Measurements from ENCODE around the gene SURF6.
A peak's percentile ranks its signal among the peaks of the same experiment; 100 is the strongest.

Gene SURF6

DNA sequence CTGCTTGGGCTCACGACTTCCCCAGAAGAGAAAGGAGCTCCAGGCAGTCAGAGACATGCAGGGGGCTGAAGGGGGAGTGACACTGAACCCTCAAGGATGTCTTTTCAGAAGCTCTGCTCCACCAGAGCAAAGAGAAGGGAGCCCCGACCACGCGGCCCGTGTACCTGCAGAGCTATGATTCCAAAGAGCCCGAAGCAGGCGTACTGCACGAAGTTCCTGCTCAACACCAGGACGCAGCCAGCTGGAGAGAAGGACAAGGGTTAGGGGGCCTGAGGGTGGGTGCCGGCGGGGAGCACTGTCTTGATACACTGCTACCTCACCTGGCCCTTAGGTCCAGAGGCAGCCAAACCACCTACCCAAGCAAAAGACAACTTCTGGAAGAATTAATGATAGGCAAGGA, 30.4 kb upstream of the SURF6 start:
- no peak for TF ChIP-seq POLR2A (IDR thresholded peaks at IDR 0.05; ENCODE audit: low read depth, low read length)
- DNase-seq (ENCODE audit: insufficient read length) (no peak), FAIRE-seq (no peak)

DNA sequence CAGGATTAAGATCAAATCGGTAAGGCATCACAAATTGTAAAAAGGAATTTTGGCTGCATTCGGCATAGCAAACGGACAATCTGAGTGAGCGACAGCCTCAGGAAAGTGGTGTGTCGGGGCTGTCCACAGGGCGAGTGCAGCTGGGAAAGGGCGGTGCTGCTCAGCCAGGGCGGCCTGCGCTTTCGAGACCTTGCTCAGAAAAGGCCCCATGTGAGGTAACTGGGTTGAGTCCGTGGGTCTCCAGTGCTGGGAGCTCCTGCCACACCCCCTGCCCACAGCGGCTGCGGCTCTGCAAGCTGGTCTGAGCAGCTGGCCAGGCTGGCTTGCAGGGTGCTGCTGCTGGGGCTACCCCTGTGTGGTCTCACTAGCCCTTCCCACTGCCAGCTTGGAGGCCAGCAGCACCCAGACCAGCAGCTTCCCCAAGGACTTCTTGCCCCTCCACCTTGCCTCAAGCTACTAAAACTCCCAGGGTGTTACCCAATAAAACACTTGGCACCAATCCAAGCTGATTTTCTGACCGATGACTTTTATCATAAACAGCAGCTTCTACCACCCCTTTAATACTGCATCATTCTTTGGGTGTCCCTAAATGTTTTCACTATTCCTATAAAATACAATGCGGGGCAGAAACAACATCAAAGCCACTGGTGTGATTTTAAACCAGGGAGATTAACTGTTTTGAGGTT, 26.5 kb upstream of the SURF6 start:
- DNase-seq (ENCODE audit: insufficient read length) (no peak), FAIRE-seq (no peak)
- no peak for TF ChIP-seq TAF1 (IDR thresholded peaks at IDR 0.05; ENCODE audit: borderline replicate concordance, low read depth, low read length)
- TF ChIP-seq POLR2AphosphoS5 (IDR thresholded peaks at IDR 0.05; ENCODE audit: low read depth, low read length) = peak; percentile 34; the same call in 1 of the 2 replicates

GRCh38 chr9:133361507-133362092, 25.6 kb upstream of the SURF6 start:
- DNase-seq (ENCODE audit: insufficient read length) (no peak), FAIRE-seq (no peak)
- TF ChIP-seq TAF1 (IDR thresholded peaks at IDR 0.05; ENCODE audit: borderline replicate concordance, low read depth, low read length) (no peak), POLR2AphosphoS5 (IDR thresholded peaks at IDR 0.05; ENCODE audit: low read depth, low read length) (peak; percentile 38)

- no peak for FAIRE-seq
- TF ChIP-seq TAF1 (IDR thresholded peaks at IDR 0.05; ENCODE audit: borderline replicate concordance, low read depth, low read length) (no peak), POLR2AphosphoS5 (IDR thresholded peaks at IDR 0.05; ENCODE audit: low read depth, low read length) (peak; percentile 39; the same call in 1 of the 2 replicates), POLR2A (IDR thresholded peaks at IDR 0.05; ENCODE audit: low read depth, low read length) (0 out of 2 replicates have a peak, but pooled peaks have one; percentile 38)
- no peak for DNase-seq (ENCODE audit: insufficient read length)
These were observed 24.7 kb upstream of the SURF6 start for GRCh38 chr9:133360400-133361393.

GRCh38 chr9:133359399-133360175, 23.6 kb upstream of the SURF6 start:
- FAIRE-seq = no peak
- TF ChIP-seq POLR2A (IDR thresholded peaks at IDR 0.05; ENCODE audit: low read depth, low read length) (no peak), POLR2AphosphoS5 (IDR thresholded peaks at IDR 0.05; ENCODE audit: low read depth, low read length) (no peak), TAF1 (IDR thresholded peaks at IDR 0.05; ENCODE audit: borderline replicate concordance, low read depth, low read length) (no peak)
- DNase-seq (ENCODE audit: insufficient read length) = no peak

DNA sequence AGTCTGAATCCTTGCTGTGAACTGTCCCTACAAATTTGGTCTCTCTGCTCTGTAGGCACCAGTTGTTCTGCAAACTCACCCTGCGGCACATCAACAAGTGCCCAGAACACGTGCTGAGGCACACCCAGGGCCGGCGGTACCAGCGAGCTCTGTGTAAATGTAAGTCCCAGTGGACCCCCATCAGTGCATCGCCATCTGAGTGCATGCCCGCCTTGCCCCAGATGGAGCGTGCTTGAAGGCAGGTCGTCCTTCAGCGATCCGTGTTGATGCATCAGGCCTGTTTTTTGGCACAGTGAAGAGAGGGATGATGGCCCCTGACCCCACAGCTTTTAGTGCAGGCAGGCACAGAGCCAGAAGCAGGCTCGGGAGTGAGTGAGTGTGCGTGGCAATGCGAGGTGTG, 21.7 kb upstream of the SURF6 start:
- no peak for FAIRE-seq
- no peak for DNase-seq (ENCODE audit: insufficient read length)
- TF ChIP-seq POLR2AphosphoS5 (IDR thresholded peaks at IDR 0.05; ENCODE audit: low read depth, low read length) (no peak), TAF1 (IDR thresholded peaks at IDR 0.05; ENCODE audit: borderline replicate concordance, low read depth, low read length) (no peak), POLR2A (IDR thresholded peaks at IDR 0.05; ENCODE audit: low read depth, low read length) (no peak)

DNA sequence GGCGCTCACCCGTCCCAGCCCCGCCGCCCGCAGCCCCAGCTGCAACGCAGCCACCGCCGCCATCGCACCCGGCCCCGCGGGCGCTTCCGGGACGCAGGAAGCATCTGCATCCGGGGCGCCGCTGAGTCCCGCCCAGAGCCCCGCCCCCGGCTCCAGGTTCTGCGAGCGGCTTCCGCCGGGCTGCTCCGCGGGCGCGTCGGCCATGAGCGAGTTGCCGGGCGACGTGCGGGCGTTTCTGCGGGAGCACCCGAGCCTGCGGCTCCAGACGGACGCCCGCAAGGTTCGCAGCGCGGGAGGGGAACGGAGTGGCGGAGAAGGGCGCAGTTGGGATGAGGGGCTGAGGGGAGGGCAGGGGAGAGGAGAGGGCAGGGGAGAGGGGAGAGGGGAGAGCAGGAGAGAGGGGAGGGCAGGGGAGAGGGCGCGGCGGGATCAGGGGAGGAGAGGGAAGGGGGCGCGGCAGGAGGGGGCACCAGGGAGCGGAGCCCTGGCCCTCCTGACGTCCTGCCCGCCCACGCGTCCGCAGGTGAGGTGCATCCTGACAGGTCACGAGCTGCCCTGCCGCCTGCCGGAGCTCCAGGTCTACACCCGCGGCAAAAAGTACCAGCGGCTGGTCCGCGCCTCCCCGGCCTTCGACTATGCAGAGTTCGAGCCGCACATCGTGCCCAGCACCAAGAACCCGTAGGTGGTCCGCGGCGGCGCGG, 20.6 kb upstream of the SURF6 start, which contains the start of the genes SURF1 and SURF2:
TSS of gene SURF1 (minus strand) at position 97 of the 701 bp plus-strand sequence. CDS start at position 63, 34 bp downstream.
TSS of gene SURF2 (plus strand) at position 160 of the 701 bp plus-strand sequence. CDS start at position 203, 43 bp downstream.
- FAIRE-seq (peak; percentile 80), DNase-seq (ENCODE audit: insufficient read length) (peak; percentile 92)
- TF ChIP-seq TAF1 (IDR thresholded peaks at IDR 0.05; ENCODE audit: borderline replicate concordance, low read depth, low read length) (peak; percentile 80; the same call in 1 of the 2 replicates), POLR2AphosphoS5 (IDR thresholded peaks at IDR 0.05; ENCODE audit: low read depth, low read length) (0 out of 2 replicates have a peak, but pooled peaks have one; percentile 25), POLR2A (IDR thresholded peaks at IDR 0.05; ENCODE audit: low read depth, low read length) (peak; percentile 73)

DNA sequence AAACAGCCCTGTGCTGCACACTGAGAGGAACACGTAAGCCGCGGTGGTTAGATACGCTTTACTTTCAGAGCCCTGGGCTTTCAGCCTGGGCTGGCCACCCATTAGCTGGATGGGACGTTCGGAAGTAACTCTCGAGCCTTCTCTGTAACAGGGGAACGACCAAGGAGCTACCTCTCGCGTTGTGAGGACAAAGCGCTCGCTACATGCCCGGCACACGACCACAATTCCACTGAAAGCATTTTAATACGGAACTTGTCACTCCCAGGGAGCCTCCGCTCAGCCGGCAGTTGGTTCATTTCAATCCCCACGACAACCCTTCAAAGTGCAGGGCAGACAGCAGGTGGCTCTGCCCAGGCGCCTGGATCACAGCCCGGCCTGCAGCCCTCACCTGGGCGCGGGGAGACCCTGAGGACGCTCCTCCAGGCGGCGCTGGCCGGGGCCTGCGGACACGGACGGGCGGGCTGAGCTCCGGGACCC, 19.9 kb upstream of the SURF6 start:
- FAIRE-seq = no peak
- TF ChIP-seq POLR2AphosphoS5 (IDR thresholded peaks at IDR 0.05; ENCODE audit: low read depth, low read length) = no peak
- TF ChIP-seq POLR2A (IDR thresholded peaks at IDR 0.05; ENCODE audit: low read depth, low read length) = no peak
- no peak for DNase-seq (ENCODE audit: insufficient read length)

DNA sequence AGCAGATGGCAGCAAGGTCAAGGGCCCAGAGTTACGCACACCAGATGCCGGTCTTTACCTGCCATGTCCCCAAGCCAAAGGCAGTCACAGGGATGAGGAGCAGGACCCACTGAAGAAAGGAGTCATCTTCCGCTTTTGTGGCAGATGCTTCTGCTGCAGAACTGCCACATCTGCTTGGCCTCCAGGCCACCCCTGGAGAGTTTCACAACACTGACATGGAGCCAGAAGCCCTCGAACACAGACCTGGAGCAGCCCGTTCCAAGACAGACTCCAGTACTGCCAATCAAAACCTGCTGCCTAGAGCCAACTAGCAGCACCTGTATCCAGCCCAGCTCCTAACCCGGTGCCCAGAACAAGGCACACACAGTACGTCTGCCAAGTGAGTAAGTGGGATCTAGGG, 18.8 kb upstream of the SURF6 start:
- FAIRE-seq = no peak
- no peak for DNase-seq (ENCODE audit: insufficient read length)
- TF ChIP-seq TAF1 (IDR thresholded peaks at IDR 0.05; ENCODE audit: borderline replicate concordance, low read depth, low read length) = no peak
- no peak for TF ChIP-seq POLR2AphosphoS5 (IDR thresholded peaks at IDR 0.05; ENCODE audit: low read depth, low read length)
- no peak for TF ChIP-seq POLR2A (IDR thresholded peaks at IDR 0.05; ENCODE audit: low read depth, low read length)

GRCh38 chr9:133353548-133353947, 17.6 kb upstream of the SURF6 start:
- no peak for DNase-seq (ENCODE audit: insufficient read length)
- TF ChIP-seq TAF1 (IDR thresholded peaks at IDR 0.05; ENCODE audit: borderline replicate concordance, low read depth, low read length) (no peak), POLR2A (IDR thresholded peaks at IDR 0.05; ENCODE audit: low read depth, low read length) (0 out of 2 replicates have a peak, but pooled peaks have one; percentile 19), POLR2AphosphoS5 (IDR thresholded peaks at IDR 0.05; ENCODE audit: low read depth, low read length) (no peak; the same call in 1 of the 2 replicates)
- FAIRE-seq = no peak

Data from GM12892 (cell line).